ENCODE data around the gene FGD2. TPM values are rescaled to one million over a fixed set of nuclear protein-coding genes. Genes with fewer than 3 reads are reported as not detected.

Gene FGD2
- total and polyA plus RNA-seq, 2 experiments from 2014 or later = 0.13 to 0.14 TPM

DNA sequence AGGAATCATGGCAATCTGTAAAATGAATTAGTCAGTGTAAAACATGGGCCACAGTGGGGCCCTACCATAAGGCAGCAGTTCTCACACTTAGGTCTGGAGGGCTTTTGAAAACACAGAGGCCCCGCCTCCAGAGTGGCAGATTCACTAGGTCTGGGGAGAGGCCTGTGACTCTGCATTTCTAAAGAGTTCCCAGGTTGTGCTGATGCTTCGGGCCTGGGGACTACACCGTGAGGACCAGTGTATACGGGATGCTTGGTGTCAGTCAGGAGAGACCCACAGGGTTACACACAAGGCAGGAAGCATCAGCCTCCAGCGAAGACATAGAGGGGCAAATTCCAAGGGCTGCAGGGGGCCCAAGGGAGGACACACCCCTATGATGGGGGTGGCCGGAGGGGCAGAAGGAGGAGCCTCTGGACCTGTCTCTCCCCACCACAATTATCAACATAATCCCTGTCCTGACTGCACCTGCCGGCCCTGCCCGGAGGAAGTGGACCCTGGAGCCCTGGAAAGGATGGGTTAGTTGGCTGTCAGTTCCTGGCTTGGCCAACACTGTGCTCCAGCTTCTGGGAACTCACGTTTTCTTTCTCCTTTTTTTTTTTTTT, 46.7 kb downstream of the FGD2 start:
- peak overlapping the region; percentile 63 for H3K4me2 ChIP-seq

More for the DNA sequence above, 46.7 kb downstream of the FGD2 start:
- no peaks in the 10 kb centered on the region for H3K9me2 ChIP-seq (ENCODE audit: insufficient read depth)
- no peak overlapping the region for H3K27ac ChIP-seq (ENCODE audit: low read depth)
- H3K79me2 ChIP-seq (replicated peaks; ENCODE audit: insufficient read depth) = no peaks in the 10 kb centered on the region
- H3F3A ChIP-seq (replicated peaks; ENCODE audit: low read depth) = peaks cover 26% of the 10 kb centered on the region; the same call in 1 of the 2 replicates
- 0 out of 2 replicates have a peak overlapping the region, but pooled peaks have one; percentile 18 for H3K4me3 ChIP-seq
- H3K4me3 Mint-ChIP-seq = no peak overlapping the region
- H2AFZ ChIP-seq = no peak overlapping the region
- no peaks in the 10 kb centered on the region for H4K20me1 ChIP-seq (replicated peaks; ENCODE audit: insufficient read depth)
- peaks cover 36% of the 10 kb centered on the region for H3K4me1 Mint-ChIP-seq
- TF ChIP-seq EZH2phosphoT487 (IDR thresholded peaks at IDR 0.05; ENCODE audit: unreplicated experiment) (no peak), ZNF331 (CRISPR knock-in tag; IDR thresholded peaks at IDR 0.05; ENCODE audit: low read depth) (no peak), NANOG (IDR thresholded peaks at IDR 0.05; ENCODE audit: borderline replicate concordance) (no peak), STAT1 (IDR thresholded peaks at IDR 0.05; ENCODE audit: unreplicated experiment) (no peak), POLR2AphosphoS5 (IDR thresholded peaks at IDR 0.05; ENCODE audit: low read depth) (no peak), EZH2 (IDR thresholded peaks at IDR 0.05; ENCODE audit: low read depth, unreplicated experiment) (no peak), ZNF114 (CRISPR knock-in tag; IDR thresholded peaks at IDR 0.05) (no peak), JUNB (IDR thresholded peaks at IDR 0.05; ENCODE audit: unreplicated experiment) (no peak), CREB1 (CRISPR knock-in tag; IDR thresholded peaks at IDR 0.05; ENCODE audit: low read depth) (no peak)
- TF ChIP-seq, protein P1, sequence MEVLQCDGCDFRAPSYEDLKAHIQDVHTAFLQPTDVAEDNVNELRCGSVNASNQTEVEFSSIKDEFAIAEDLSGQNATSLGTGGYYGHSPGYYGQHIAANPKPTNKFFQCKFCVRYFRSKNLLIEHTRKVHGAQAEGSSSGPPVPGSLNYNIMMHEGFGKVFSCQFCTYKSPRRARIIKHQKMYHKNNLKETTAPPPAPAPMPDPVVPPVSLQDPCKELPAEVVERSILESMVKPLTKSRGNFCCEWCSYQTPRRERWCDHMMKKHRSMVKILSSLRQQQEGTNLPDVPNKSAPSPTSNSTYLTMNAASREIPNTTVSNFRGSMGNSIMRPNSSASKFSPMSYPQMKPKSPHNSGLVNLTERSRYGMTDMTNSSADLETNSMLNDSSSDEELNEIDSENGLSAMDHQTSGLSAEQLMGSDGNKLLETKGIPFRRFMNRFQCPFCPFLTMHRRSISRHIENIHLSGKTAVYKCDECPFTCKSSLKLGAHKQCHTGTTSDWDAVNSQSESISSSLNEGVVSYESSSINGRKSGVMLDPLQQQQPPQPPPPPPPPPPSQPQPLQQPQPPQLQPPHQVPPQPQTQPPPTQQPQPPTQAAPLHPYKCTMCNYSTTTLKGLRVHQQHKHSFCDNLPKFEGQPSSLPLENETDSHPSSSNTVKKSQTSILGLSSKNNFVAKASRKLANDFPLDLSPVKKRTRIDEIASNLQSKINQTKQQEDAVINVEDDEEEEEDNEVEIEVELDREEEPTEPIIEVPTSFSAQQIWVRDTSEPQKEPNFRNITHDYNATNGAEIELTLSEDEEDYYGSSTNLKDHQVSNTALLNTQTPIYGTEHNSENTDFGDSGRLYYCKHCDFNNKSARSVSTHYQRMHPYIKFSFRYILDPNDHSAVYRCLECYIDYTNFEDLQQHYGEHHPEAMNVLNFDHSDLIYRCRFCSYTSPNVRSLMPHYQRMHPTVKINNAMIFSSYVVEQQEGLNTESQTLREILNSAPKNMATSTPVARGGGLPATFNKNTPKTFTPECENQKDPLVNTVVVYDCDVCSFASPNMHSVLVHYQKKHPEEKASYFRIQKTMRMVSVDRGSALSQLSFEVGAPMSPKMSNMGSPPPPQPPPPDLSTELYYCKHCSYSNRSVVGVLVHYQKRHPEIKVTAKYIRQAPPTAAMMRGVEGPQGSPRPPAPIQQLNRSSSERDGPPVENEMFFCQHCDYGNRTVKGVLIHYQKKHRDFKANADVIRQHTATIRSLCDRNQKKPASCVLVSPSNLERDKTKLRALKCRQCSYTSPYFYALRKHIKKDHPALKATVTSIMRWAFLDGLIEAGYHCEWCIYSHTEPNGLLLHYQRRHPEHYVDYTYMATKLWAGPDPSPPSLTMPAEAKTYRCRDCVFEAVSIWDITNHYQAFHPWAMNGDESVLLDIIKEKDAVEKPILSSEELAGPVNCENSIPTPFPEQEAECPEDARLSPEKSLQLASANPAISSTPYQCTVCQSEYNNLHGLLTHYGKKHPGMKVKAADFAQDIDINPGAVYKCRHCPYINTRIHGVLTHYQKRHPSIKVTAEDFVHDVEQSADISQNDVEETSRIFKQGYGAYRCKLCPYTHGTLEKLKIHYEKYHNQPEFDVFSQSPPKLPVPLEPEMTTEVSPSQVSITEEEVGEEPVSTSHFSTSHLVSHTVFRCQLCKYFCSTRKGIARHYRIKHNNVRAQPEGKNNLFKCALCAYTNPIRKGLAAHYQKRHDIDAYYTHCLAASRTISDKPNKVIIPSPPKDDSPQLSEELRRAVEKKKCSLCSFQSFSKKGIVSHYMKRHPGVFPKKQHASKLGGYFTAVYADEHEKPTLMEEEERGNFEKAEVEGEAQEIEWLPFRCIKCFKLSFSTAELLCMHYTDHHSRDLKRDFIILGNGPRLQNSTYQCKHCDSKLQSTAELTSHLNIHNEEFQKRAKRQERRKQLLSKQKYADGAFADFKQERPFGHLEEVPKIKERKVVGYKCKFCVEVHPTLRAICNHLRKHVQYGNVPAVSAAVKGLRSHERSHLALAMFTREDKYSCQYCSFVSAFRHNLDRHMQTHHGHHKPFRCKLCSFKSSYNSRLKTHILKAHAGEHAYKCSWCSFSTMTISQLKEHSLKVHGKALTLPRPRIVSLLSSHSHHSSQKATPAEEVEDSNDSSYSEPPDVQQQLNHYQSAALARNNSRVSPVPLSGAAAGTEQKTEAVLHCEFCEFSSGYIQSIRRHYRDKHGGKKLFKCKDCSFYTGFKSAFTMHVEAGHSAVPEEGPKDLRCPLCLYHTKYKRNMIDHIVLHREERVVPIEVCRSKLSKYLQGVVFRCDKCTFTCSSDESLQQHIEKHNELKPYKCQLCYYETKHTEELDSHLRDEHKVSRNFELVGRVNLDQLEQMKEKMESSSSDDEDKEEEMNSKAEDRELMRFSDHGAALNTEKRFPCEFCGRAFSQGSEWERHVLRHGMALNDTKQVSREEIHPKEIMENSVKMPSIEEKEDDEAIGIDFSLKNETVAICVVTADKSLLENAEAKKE (CRISPR knock-in tag; IDR thresholded peaks at IDR 0.05) = no peak
- TF ChIP-seq, protein P2, sequence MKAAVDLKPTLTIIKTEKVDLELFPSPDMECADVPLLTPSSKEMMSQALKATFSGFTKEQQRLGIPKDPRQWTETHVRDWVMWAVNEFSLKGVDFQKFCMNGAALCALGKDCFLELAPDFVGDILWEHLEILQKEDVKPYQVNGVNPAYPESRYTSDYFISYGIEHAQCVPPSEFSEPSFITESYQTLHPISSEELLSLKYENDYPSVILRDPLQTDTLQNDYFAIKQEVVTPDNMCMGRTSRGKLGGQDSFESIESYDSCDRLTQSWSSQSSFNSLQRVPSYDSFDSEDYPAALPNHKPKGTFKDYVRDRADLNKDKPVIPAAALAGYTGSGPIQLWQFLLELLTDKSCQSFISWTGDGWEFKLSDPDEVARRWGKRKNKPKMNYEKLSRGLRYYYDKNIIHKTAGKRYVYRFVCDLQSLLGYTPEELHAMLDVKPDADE (IDR thresholded peaks at IDR 0.05) = no peak
- TF ChIP-seq, protein P3, sequence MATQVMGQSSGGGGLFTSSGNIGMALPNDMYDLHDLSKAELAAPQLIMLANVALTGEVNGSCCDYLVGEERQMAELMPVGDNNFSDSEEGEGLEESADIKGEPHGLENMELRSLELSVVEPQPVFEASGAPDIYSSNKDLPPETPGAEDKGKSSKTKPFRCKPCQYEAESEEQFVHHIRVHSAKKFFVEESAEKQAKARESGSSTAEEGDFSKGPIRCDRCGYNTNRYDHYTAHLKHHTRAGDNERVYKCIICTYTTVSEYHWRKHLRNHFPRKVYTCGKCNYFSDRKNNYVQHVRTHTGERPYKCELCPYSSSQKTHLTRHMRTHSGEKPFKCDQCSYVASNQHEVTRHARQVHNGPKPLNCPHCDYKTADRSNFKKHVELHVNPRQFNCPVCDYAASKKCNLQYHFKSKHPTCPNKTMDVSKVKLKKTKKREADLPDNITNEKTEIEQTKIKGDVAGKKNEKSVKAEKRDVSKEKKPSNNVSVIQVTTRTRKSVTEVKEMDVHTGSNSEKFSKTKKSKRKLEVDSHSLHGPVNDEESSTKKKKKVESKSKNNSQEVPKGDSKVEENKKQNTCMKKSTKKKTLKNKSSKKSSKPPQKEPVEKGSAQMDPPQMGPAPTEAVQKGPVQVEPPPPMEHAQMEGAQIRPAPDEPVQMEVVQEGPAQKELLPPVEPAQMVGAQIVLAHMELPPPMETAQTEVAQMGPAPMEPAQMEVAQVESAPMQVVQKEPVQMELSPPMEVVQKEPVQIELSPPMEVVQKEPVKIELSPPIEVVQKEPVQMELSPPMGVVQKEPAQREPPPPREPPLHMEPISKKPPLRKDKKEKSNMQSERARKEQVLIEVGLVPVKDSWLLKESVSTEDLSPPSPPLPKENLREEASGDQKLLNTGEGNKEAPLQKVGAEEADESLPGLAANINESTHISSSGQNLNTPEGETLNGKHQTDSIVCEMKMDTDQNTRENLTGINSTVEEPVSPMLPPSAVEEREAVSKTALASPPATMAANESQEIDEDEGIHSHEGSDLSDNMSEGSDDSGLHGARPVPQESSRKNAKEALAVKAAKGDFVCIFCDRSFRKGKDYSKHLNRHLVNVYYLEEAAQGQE (IDR thresholded peaks at IDR 0.05; ENCODE audit: unreplicated experiment) = no peak
- TF ChIP-seq, protein P4, sequence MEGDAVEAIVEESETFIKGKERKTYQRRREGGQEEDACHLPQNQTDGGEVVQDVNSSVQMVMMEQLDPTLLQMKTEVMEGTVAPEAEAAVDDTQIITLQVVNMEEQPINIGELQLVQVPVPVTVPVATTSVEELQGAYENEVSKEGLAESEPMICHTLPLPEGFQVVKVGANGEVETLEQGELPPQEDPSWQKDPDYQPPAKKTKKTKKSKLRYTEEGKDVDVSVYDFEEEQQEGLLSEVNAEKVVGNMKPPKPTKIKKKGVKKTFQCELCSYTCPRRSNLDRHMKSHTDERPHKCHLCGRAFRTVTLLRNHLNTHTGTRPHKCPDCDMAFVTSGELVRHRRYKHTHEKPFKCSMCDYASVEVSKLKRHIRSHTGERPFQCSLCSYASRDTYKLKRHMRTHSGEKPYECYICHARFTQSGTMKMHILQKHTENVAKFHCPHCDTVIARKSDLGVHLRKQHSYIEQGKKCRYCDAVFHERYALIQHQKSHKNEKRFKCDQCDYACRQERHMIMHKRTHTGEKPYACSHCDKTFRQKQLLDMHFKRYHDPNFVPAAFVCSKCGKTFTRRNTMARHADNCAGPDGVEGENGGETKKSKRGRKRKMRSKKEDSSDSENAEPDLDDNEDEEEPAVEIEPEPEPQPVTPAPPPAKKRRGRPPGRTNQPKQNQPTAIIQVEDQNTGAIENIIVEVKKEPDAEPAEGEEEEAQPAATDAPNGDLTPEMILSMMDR (conservative IDR thresholded peaks at IDR 0.05; ENCODE audit: low read depth in 2 of 2) = no peak
- no peaks in the 10 kb centered on the region for H3K27me3 ChIP-seq (ENCODE audit: insufficient read depth)
- H3K27me3 Mint-ChIP-seq (ENCODE audit: insufficient read depth, low read depth, poor library complexity) = peaks cover 6% of the 10 kb centered on the region
- H3K36me3 ChIP-seq (ENCODE audit: insufficient read depth) = no peaks in the 10 kb centered on the region; the same call in 1 of the 2 replicates
- peak overlapping the region; percentile 81 for H3K27ac Mint-ChIP-seq
- no peaks in the 10 kb centered on the region for H3K9me3 Mint-ChIP-seq
- DNase-seq (ENCODE audit: low spot score) = peak; percentile 89
- H3K36me3 Mint-ChIP-seq (ENCODE audit: low read depth) = no peaks in the 10 kb centered on the region; the same call in 2 of the 3 replicates
- H3K4me1 ChIP-seq (ENCODE audit: insufficient read depth) = peaks cover 30% of the 10 kb centered on the region
- peak; percentile 81 for ATAC-seq
